SK-N-MC (cell line): ENCODE data around the gene INTU.
A peak's percentile ranks its signal among the peaks of the same experiment; 100 is the strongest.
"Not testable (repeated sequence)": the region's sequence is repeated elsewhere in the genome, so short reads cannot be mapped to it uniquely, and the experiment has no call there.

Experiments used
- DNase-seq: peaks from one replicate; pipeline ENCODE4 v3.0.0-alpha.2; 2011; ENCODE audit warnings: low read depth, low spot score
- H3K27ac ChIP-seq: fragments of 200-600 bp; sonication (generic); 2 replicates; pipeline ENCODE4 v1.5.1; 2016; ENCODE audit warnings: mixed run types
- H3K36me3 ChIP-seq: fragments of 200-600 bp; sonication (generic); 2 replicates; pipeline ENCODE4 v1.6.1; 2017; ENCODE audit warnings: antibody characterized with exemption, low read length, mixed read lengths; ENCODE audit not compliant: insufficient read depth
- H3K4me3 ChIP-seq: fragments of 200-600 bp; sonication (generic); 2 replicates; pipeline ENCODE4 v1.5.1; 2016
- H3K9ac ChIP-seq: fragments of 200-600 bp; sonication (generic); 2 replicates; pipeline ENCODE4 v1.8.0; 2017; ENCODE audit warnings: mixed run types, mixed read lengths; ENCODE audit not compliant: insufficient read length
- H3K9me3 ChIP-seq: fragments of 200-600 bp; sonication (generic); 2 replicates; pipeline ENCODE4 v1.6.1; 2017; ENCODE audit warnings: low read depth, mild to moderate bottlenecking, antibody characterized with exemption, low read length, moderate library complexity, mixed read lengths
- EZH2 ChIP-seq: fragments of 200-600 bp; sonication (generic); IDR thresholded peaks from one replicate; pipeline ENCODE4 v1.6.1; 2017; ENCODE audit warnings: antibody characterized with exemption
- FOXP2 ChIP-seq: optimal IDR thresholded peaks from 2 replicates; pipeline ENCODE3; 2011; ENCODE audit warnings: mild to moderate bottlenecking, moderate library complexity; ENCODE audit not compliant: insufficient read depth; ENCODE audit errors: extremely low read length, control extremely low read depth
- POLR2AphosphoS5 ChIP-seq: IDR thresholded peaks from 2 replicates; pipeline ENCODE4 v1.6.1; 2012; ENCODE audit warnings: mild to moderate bottlenecking, low read depth, low read length, borderline replicate concordance

INTU gene

DNA sequence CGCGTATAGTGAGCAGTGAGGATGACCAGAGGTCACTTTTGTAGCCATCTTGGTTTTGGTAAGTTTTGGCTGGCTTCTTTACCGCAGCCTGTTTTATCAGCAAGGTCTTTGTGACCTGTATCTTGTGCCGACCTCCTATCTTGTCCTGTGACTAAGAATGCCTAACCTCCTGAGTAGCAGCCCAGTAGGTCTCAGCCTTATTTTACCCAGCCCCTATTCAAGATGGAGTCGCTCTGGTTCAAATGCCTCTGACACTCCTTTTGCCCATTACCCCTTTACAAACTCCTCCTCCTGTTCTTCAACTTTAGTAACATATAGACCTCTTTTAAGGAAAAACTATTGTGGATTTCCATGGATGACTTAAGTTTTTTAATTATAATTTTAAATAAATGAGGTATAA lies 2.6 kb upstream of the INTU start:
- H3K9me3 ChIP-seq, result no peaks in the 10 kb centered on the region
- H3K4me3 ChIP-seq, result no peak overlapping the region
- no peak overlapping the region for H3K27ac ChIP-seq
- TF ChIP-seq EZH2 (no peak), FOXP2 (no peak), POLR2AphosphoS5 (no peak)
- no peak for DNase-seq
- no peaks in the 10 kb centered on the region for H3K36me3 ChIP-seq
- no peak overlapping the region for H3K9ac ChIP-seq

DNA sequence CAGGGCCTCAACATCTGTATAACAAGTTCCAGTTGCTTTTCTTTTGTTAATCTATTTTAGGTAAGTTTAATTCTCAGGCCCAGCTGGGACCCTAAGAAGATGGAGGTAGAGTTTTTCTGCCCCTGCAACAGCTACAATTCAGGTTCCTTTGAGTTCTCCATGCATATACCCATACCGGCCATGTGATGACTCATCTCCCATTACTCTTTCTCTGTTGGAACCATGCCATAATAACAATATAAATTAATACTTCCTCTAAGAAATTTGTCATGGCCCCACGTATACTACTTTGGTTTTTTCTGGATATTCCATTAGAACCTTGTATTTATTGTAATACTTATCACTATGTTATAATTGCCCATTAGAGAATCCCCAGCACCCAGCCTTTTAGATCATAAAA lies 1.3 kb upstream of the INTU start:
- no peak for TF ChIP-seq EZH2
- TF ChIP-seq FOXP2, result no peak
- TF ChIP-seq POLR2AphosphoS5, result no peak
- Histone ChIP-seq H3K9ac (no peak overlapping the region), H3K9me3 (no peaks in the 10 kb centered on the region), H3K4me3 (no peak overlapping the region), H3K27ac (no peak overlapping the region), H3K36me3 (no peaks in the 10 kb centered on the region)
- no peak for DNase-seq

DNA sequence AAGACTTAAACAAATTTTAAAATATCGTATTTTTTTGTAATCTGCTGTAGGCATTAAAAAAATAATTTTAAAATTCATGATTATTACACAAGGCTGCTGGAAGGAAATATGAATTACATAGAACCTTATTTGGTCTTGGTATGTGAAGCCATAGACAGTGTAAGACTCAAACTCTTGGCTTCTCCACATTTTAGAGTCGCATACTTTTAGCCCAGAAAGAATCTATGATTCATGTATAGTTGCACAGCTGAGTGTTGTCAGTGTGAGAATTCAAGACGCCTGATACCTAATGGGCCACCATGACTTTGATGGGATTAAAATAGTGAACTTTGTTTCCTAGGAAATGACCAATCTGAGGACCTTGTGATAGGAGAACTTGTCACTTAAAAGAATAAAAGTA lies 1.4 kb downstream of the INTU start:
- Histone ChIP-seq H3K9ac (peak overlapping the region; percentile 78), H3K27ac (no peak overlapping the region), H3K9me3 (no peaks in the 10 kb centered on the region), H3K4me3 (peak overlapping the region; percentile 80), H3K36me3 (no peaks in the 10 kb centered on the region)
- no peak for TF ChIP-seq EZH2
- no peak for TF ChIP-seq FOXP2
- TF ChIP-seq POLR2AphosphoS5, result no peak
- DNase-seq, result no peak

DNA sequence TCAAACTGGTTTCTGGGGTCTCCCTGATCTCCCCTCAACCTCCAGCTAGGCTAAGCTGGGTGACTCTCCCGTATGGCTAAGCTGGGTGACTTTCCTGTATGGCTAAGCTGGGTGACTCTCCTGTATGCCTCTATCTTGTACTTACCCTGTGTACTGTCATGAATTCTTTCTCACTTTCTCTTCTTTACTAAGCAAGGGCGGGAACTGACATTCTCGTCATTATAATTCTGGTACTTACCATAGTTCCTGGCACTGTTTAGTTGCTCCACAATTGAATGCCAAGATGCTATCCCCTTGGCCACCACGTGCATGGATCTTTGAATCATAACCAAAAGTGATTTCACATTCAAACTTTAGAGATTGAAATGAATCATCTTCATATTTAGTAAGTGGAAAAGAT lies 8.8 kb downstream of the INTU start:
- H3K9ac ChIP-seq, result no peak overlapping the region
- DNase-seq, result no peak
- no peak overlapping the region for H3K27ac ChIP-seq
- H3K4me3 ChIP-seq, result no peak overlapping the region
- H3K9me3 ChIP-seq, result no peaks in the 10 kb centered on the region
- peaks cover 15% of the 10 kb centered on the region for H3K36me3 ChIP-seq
- no peak for TF ChIP-seq EZH2
- no peak for TF ChIP-seq FOXP2
- TF ChIP-seq POLR2AphosphoS5, result no peak

DNA sequence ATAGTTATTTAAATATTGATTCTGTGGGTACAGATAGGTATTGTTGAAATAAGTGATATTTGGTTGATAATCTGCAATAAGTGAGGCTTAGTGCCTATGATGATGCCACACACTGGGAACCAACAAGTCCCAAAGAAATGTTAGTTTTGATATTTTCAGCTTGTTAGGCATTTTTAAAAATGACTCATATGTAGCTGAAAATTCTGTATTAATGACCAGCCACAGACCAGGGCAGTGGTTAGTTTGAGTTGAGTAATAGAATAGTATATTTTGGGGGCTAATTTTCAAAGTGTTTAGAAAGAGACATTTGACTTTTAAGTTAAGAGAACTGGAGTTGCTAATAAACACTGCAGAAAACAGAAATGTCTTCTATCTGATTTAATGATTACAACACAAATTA lies 9.4 kb downstream of the INTU start:
- no peak for DNase-seq
- H3K36me3 ChIP-seq, result peaks cover 15% of the 10 kb centered on the region
- no peak overlapping the region for H3K9ac ChIP-seq
- no peak overlapping the region; the same call in 1 of the 2 replicates for H3K4me3 ChIP-seq
- TF ChIP-seq EZH2 (no peak), FOXP2 (no peak), POLR2AphosphoS5 (no peak)
- no peaks in the 10 kb centered on the region for H3K9me3 ChIP-seq
- H3K27ac ChIP-seq, result no peak overlapping the region

DNA sequence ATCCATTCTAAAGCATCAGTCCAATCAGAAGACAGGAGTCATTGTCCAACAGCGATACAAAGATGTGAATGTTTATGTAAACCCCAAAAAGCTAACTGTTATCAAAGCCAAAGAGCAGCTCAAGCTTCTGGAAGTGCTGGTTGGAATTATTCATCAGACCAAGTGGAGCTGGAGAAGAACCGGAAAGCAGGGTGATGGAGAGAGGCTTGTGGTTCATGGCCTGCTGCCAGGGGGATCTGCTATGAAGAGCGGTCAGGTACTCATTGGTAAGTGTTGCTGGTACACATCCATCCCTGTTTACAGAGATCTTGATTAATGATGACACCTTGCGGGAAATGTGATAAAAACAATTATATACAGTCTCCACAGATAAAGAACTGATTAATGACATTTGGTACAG lies 11.0 kb downstream of the INTU start:
- TF ChIP-seq EZH2 (no peak), FOXP2 (no peak), POLR2AphosphoS5 (no peak)
- Histone ChIP-seq H3K9ac (no peak overlapping the region), H3K36me3 (peaks cover 15% of the 10 kb centered on the region), H3K27ac (no peak overlapping the region), H3K4me3 (no peak overlapping the region), H3K9me3 (no peaks in the 10 kb centered on the region)
- no peak for DNase-seq

DNA sequence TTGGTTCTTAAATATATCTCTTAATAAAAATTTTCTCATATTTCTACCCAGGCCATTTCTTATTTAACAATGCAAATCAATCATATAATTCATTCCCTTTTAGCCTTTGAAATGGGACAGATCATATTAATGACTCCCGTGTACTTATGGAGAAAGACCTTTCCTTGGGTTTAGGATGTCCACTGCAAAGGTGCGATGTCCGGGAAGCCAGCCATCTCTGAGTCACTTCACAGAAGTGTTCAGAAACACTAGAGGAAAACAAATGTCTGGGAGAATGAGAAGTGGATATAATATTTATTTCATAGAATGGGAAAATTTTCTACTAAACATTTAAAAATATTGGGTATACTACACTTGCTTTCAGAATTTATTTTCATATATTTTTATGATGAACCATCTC lies 15.3 kb downstream of the INTU start:
- H3K4me3 ChIP-seq, result no peak overlapping the region
- no peak overlapping the region for H3K27ac ChIP-seq
- H3K36me3 ChIP-seq, result peaks cover 21% of the 10 kb centered on the region
- H3K9ac ChIP-seq, result no peak overlapping the region
- TF ChIP-seq FOXP2, result no peak
- TF ChIP-seq POLR2AphosphoS5, result no peak
- no peak for TF ChIP-seq EZH2
- DNase-seq, result no peak
- H3K9me3 ChIP-seq, result no peaks in the 10 kb centered on the region

DNA sequence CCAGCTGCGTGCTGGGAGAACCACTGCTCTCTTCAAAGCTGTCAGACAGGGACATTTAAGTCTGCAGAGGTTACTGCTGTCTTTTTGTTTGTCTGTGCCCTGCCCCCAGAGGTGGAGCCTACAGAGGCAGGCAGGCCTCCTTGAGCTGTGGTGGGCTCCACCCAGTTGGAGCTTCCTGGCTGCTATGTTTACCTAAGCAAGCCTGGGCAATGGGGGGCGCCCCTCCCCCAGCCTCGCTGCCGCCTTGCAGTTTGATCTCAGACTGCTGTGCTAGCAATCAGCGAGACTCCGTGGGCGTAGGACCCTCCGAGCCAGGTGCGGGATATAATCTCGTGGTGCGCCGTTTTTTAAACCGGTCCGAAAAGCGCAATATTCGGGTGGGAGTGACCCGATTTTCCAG lies 22.8 kb downstream of the INTU start:
- not testable (repeated sequence) for H3K9ac ChIP-seq, DNase-seq, H3K4me3 ChIP-seq, H3K27ac ChIP-seq, H3K36me3 ChIP-seq, H3K9me3 ChIP-seq

DNA sequence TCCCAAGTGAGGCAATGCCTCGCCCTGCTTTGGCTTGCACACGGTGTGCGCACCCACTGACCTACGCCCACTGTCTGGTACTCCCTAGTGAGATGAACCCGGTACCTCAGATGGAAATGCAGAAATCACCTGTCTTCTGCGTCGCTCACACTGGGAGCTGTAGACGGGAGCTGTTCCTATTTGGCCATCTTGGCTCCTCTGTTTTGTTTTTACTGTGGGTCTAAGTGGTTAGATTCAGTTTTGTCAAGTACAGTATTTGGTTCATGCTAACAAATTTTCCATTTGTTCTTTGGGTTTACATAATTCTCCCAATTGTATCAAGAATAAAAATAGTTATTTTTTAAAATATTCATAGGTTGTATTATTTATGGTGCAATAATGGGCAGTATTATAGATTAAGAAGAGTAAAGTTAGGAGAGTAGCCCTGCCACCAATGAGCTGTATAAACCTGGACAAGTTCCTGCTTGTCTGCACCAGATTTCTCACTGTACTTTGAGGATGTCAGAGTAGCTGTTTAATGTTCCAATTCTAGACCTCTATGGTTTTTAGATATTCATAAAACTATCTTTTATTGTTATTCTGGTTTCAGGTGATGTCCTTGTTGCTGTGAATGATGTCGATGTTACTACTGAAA lies 23.4 kb downstream of the INTU start:
- Histone ChIP-seq H3K36me3 (peaks cover 4% of the 10 kb centered on the region; the same call in 1 of the 2 replicates), H3K4me3 (no peak overlapping the region), H3K9ac (no peak overlapping the region), H3K9me3 (no peaks in the 10 kb centered on the region), H3K27ac (no peak overlapping the region)
- DNase-seq, result no peak
- TF ChIP-seq POLR2AphosphoS5 (no peak), EZH2 (no peak), FOXP2 (no peak)
